Stomach (tissue), 4 donors: Measurements from ENCODE around the gene MTCH1.

Experiments used
- EP300 ChIP-seq: sonication (generic); formaldehyde crosslinking; IDR thresholded peaks from one replicate; pipeline ENCODE4 v1.6.1; 2017; ENCODE audit warnings: antibody characterized with exemption
- POLR2A ChIP-seq, 4 donors: fragments of 450-650 bp; IDR thresholded peaks; one replicate each; pipeline ENCODE4 v1.6.1; 2016; ENCODE audit warnings: antibody characterized with exemption in 4 of 4, control low read depth in 2 of 4, mild to moderate bottlenecking in 1 of 4, moderate library complexity in 1 of 4
- POLR2AphosphoS5 ChIP-seq, 3 donors: sonication (generic); formaldehyde crosslinking; IDR thresholded peaks; one replicate each; pipeline ENCODE4 v1.6.1; 2016; ENCODE audit warnings: antibody characterized with exemption in 3 of 3
- TF ChIP-seq, protein P1 (sequence below), 7 experiments: fragments of 450-650 bp in 4 of 7; fragments of 200-600 bp in 3 of 7; sonication (generic) in 3 of 7; IDR thresholded peaks; one replicate each; pipeline ENCODE4 v1.5.1; 2016 to 2019; ENCODE audit warnings: antibody characterized with exemption in 7 of 7, control low read depth in 2 of 7, mild to moderate bottlenecking in 1 of 7

DNA sequence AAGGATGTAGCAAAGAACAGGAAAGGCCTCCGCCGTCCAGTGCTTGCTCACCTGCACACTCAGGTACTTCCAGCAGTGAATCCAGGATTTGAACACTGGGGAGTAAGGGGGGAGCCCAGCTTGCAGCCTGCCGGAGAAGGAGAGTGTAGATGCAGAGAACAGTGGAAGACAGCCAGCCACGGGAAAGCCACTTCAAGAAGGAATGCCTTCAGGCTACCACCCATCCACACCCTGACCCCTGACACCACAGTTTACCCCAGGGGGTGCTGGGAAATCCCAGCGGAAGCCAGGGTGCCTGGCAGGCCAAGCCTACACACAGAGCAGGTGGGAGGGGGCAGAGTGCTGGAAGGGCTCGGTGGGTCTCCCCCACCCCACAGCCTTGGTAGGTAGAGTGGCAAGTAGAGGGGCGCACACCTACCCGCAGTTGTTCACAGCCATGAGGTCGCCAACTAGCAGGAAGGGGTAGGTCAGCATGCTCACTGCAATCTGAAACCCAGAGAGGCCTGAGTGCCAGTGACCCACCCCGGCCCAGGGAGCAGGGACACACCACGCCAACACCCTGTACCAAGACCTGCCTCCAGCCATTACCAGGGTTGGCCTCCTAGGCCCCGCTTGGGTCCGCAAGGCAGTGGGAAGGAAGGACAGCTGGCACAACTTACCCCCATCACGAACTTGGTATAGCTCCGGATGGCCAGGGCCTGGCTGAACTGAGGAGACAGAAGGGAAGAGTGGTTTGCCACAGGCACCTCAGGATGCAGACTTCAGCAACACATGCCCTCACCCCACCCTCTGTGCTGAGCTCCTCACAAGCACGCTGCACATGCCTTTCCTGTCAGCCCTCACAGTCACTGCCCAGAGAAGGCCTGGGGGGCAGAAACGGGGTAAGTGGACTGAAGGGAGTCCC lies 15.8 kb downstream of the MTCH1 start:
- TF ChIP-seq EP300 (no peak), POLR2A (IDR thresholded peaks at IDR 0.05) (no peak), POLR2AphosphoS5 (IDR thresholded peaks at IDR 0.05) (no peak)
- TF ChIP-seq, protein P1, sequence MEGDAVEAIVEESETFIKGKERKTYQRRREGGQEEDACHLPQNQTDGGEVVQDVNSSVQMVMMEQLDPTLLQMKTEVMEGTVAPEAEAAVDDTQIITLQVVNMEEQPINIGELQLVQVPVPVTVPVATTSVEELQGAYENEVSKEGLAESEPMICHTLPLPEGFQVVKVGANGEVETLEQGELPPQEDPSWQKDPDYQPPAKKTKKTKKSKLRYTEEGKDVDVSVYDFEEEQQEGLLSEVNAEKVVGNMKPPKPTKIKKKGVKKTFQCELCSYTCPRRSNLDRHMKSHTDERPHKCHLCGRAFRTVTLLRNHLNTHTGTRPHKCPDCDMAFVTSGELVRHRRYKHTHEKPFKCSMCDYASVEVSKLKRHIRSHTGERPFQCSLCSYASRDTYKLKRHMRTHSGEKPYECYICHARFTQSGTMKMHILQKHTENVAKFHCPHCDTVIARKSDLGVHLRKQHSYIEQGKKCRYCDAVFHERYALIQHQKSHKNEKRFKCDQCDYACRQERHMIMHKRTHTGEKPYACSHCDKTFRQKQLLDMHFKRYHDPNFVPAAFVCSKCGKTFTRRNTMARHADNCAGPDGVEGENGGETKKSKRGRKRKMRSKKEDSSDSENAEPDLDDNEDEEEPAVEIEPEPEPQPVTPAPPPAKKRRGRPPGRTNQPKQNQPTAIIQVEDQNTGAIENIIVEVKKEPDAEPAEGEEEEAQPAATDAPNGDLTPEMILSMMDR (IDR thresholded peaks at IDR 0.05): no peak
